SK-N-SH (cell line): ENCODE measurements around the gene LIM2.

Experiments used
- CTCF ChIP-seq: fragments of 200-600 bp; sonication (generic); IDR thresholded peaks from 2 replicates; pipeline ENCODE4 v1.6.1; 2017; ENCODE audit warnings: antibody characterized with exemption, mild to moderate bottlenecking, moderate library complexity
- EP300 ChIP-seq, 2 experiments: IDR thresholded peaks; 2 replicates each; pipeline versions ENCODE4 v1.4.0 to v1.6.1; 2012; ENCODE audit warnings: borderline replicate concordance in 1 of 2, low read depth in 1 of 2, low read length in 1 of 2
- MXI1 ChIP-seq: IDR thresholded peaks from 2 replicates; pipeline ENCODE4 v1.6.1; 2012; ENCODE audit warnings: mild to moderate bottlenecking, low read depth, low read length, improper control_type of control experiment
- NFIC ChIP-seq: IDR thresholded peaks from 2 replicates; pipeline ENCODE4 v1.4.0; 2012; ENCODE audit warnings: borderline replicate concordance
- POLR2AphosphoS5 ChIP-seq: IDR thresholded peaks from 2 replicates; pipeline ENCODE4 v1.6.1; 2012; ENCODE audit warnings: low read depth, low read length
- RAD21 ChIP-seq: IDR thresholded peaks from 2 replicates; pipeline ENCODE4 v1.6.1; 2012; ENCODE audit warnings: mild to moderate bottlenecking, low read length
- RFX5 ChIP-seq: IDR thresholded peaks from 2 replicates; pipeline ENCODE4 v1.6.1; 2012; ENCODE audit warnings: mild to moderate bottlenecking, improper control_type of control experiment, low read length
- TAF1 ChIP-seq: IDR thresholded peaks from 2 replicates; pipeline ENCODE4 v1.6.1; 2012; ENCODE audit warnings: low read depth, mild to moderate bottlenecking, low read length, moderate library complexity, borderline replicate concordance
- TCF12 ChIP-seq: IDR thresholded peaks from 2 replicates; pipeline ENCODE4 v1.4.0; 2012
- USF2 ChIP-seq: fragments of 150-350 bp; IDR thresholded peaks from 2 replicates; pipeline ENCODE4 v1.6.1; 2017; ENCODE audit warnings: antibody characterized with exemption, low read length, low read depth, borderline replicate concordance
- TF ChIP-seq, protein P1 (sequence below): IDR thresholded peaks from 2 replicates; pipeline ENCODE4 v1.4.0; 2012; ENCODE audit warnings: low read depth

- TF ChIP-seq RFX5 (no peak), USF2 (no peak), CTCF (no peak), RAD21 (no peak), EP300 (IDR thresholded peaks at IDR 0.05; ENCODE audit: borderline replicate concordance in 1 of 2, low read depth in 1 of 2, low read length in 1 of 2) (no peak), TCF12 (no peak), MXI1 (peak; percentile 70), NFIC (no peak), TAF1 (no peak), POLR2AphosphoS5 (peak; percentile 75)
- TF ChIP-seq, protein P1, sequence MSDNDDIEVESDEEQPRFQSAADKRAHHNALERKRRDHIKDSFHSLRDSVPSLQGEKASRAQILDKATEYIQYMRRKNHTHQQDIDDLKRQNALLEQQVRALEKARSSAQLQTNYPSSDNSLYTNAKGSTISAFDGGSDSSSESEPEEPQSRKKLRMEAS: no peak; the same call in 1 of the 2 replicates
These were observed 20.0 kb downstream of the LIM2 start for GRCh38 chr19:51367565-51368365.
